Loucy (cell line): ENCODE measurements around the gene NR2F1-AS1.

Experiments used
- CTCF ChIP-seq: fragments of 200-600 bp; sonication (generic); conservative IDR thresholded peaks from 2 replicates; pipeline ENCODE4 v1.5.1; 2014; ENCODE audit warnings: mild to moderate bottlenecking, antibody characterized with exemption, low read length
- EZH2phosphoT487 ChIP-seq: fragments of 200-600 bp; IDR thresholded peaks from 2 replicates; pipeline ENCODE4 v1.6.1; 2018; ENCODE audit warnings: antibody characterized with exemption, mild to moderate bottlenecking, moderate library complexity, borderline replicate concordance

GRCh38 chr5:93583439-93583767 is 2.4 kb upstream of the NR2F1-AS1 start:
- TF ChIP-seq CTCF, result no peak
- TF ChIP-seq EZH2phosphoT487, result no peak
